ENCODE measurements around the gene PHF2.

- TF ChIP-seq CTCF (IDR thresholded peaks at IDR 0.05) (no peak), POLR2A (IDR thresholded peaks at IDR 0.05) (no peak)
Observed at GRCh38 chr9:93621922-93622321, 45.5 kb downstream of the PHF2 start.
